HL-60 (cell line): Measurements from ENCODE around the gene RAB27A.

ENCODE experiments used
- CTCF ChIP-seq: IDR thresholded peaks from one replicate; pipeline ENCODE4 v1.5.1; 2011; ENCODE audit warnings: low read length, control low read depth, inconsistent platforms; ENCODE audit not compliant: insufficient read depth
- POLR2AphosphoS5 ChIP-seq: IDR thresholded peaks from 2 replicates; pipeline ENCODE4 v1.6.1; 2012; ENCODE audit warnings: low read depth

- TF ChIP-seq CTCF = no peak
- TF ChIP-seq POLR2AphosphoS5 = no peak
Measured at GRCh38 chr15:55257012-55257670, 32.5 kb downstream of the RAB27A start.
